Hepatocyte (in vitro differentiated cells): ENCODE measurements around the gene ENPP7.

Experiments used
- EZH2 ChIP-seq: fragments of 200-600 bp; sonication (generic); IDR thresholded peaks from 2 replicates; pipeline ENCODE4 v1.6.1; 2016; ENCODE audit warnings: antibody characterized with exemption, mild to moderate bottlenecking, borderline replicate concordance
- EZH2phosphoT487 ChIP-seq: fragments of 200-600 bp; sonication (generic); IDR thresholded peaks from one replicate; pipeline ENCODE4 v1.6.1; 2018; ENCODE audit warnings: antibody characterized with exemption, mild to moderate bottlenecking, low read depth, moderate library complexity; ENCODE audit not compliant: unreplicated experiment, severe bottlenecking
- TF ChIP-seq, protein P1 (sequence below): fragments of 200-600 bp; sonication (generic); IDR thresholded peaks from 2 replicates; pipeline ENCODE4 v1.5.1; 2016; ENCODE audit warnings: antibody characterized with exemption, mild to moderate bottlenecking; ENCODE audit not compliant: poor library complexity

DNA sequence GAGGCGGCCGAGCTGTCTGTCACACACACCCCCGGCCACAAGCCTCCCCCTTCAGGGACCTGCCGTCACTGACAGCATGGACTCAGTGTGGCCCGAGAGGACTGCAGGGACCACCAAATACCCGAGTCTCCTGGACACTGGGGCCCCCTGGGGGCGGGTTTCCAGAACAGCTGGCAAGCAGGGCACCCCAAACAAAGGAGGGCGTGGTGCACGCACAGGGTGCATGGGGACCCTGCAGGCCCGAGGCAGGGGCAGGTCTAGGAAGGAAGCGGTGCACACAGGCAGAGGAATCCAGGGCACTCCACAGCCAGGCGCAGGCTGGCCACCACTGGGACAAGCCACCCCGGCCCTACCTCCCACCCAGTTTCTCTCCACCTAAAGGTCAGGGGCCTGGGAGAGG, 28.7 kb upstream of the ENPP7 start:
- TF ChIP-seq, protein P1, sequence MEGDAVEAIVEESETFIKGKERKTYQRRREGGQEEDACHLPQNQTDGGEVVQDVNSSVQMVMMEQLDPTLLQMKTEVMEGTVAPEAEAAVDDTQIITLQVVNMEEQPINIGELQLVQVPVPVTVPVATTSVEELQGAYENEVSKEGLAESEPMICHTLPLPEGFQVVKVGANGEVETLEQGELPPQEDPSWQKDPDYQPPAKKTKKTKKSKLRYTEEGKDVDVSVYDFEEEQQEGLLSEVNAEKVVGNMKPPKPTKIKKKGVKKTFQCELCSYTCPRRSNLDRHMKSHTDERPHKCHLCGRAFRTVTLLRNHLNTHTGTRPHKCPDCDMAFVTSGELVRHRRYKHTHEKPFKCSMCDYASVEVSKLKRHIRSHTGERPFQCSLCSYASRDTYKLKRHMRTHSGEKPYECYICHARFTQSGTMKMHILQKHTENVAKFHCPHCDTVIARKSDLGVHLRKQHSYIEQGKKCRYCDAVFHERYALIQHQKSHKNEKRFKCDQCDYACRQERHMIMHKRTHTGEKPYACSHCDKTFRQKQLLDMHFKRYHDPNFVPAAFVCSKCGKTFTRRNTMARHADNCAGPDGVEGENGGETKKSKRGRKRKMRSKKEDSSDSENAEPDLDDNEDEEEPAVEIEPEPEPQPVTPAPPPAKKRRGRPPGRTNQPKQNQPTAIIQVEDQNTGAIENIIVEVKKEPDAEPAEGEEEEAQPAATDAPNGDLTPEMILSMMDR, result no peak
- no peak for TF ChIP-seq EZH2
- TF ChIP-seq EZH2phosphoT487, result no peak
